GM18505 (cell line): ENCODE results near the gene ATP7A.
"Not testable (repeated sequence)": the region's sequence is repeated elsewhere in the genome, so short reads cannot be mapped to it uniquely, and the experiment has no call there.

ENCODE experiments used
- ATAC-seq: cut with Tn5 transposase; IDR thresholded peaks from one replicate; pipeline ENCODE4 v1.9.1; 2021; ENCODE audit not compliant: unreplicated experiment
- POLR2A ChIP-seq: IDR thresholded peaks from 4 replicates; pipeline ENCODE4 v1.6.1; 2011; ENCODE audit warnings: borderline replicate concordance; ENCODE audit not compliant: insufficient read depth, insufficient read length; ENCODE audit errors: extremely low read depth

The ATP7A gene

DNA sequence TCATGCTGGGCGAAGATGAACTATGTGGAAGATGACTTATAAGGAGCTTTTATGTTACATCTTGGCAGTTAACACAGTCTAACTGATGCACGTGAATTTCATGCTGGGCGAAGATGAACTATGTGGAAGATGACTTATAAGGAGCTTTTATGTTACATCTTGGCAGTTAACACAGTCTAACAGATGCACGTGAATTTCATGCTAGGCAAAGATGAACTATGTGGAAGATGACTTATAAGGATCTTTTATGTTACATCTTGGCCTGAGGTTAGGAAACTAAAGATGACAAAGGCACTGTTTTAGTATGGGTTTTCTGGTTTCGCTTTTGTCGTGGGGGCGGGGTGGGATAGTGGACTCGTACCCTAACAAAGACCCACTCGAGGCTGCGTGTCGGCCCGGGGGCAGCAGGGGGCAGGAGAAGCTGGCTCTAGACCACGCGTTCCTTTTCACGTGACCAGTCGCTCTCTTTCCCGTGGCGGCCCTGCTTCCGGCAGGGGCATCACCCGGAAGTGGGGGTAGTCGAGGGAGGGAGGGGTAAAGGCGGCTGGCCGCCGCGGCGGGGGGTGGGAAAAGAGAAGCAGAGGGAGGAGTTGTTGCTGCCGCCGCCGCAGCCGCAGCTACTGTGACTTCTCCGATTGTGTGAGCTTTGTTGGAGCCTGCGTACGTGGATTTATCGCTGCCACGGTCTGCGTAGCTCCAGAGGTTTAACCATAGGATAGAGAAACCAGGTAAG, at the start of gene ATP7A:
Gene ATP7A, plus strand, starts transcription at position 586 of the 733 bp plus-strand sequence. CDS start 60,949 bp downstream, outside the sequence.
- ATAC-seq: peak; percentile 95

DNA sequence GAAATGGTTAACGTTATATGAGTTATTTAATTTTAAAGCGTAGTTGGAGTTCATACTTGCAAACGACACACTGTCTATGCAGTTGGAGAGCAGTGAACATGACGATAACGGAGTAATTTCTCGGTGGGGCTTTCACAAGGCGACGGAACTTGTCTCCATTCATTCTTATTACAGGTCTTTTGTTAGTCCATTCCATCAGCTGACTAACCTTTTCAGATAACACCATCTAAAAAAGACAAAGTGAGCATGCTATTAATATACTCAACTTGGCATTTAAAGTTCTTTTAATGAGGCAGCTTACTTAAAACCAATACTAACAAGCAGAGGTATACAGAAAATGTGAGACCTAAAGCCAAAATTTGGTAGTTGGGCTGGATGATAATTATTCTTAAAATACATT, 35.1 kb upstream of the ATP7A start:
- ATAC-seq: no peak
- no peak for TF ChIP-seq POLR2A

More for the DNA sequence above, at the start of gene ATP7A:
- TF ChIP-seq POLR2A: peak; percentile 52

DNA sequence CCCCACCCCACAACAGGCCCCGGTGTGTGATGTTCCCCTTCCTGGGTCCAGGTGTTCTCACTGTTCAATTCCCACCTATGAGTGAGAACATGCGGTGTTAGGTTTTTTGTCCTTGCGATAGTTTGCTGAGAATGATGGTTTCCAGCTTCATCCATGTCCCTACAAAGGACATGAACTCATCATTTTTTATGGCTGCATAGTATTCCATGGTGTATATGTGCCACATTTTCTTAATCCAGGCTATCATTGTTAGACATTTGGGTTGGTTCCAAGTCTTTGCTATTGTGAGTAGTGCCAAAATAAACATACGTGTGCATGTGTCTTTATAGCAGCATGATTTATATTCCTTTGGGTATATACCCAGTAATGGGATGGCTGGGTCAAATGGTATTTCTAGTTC, 29.1 kb upstream of the ATP7A start:
- not testable (repeated sequence) for ATAC-seq

DNA sequence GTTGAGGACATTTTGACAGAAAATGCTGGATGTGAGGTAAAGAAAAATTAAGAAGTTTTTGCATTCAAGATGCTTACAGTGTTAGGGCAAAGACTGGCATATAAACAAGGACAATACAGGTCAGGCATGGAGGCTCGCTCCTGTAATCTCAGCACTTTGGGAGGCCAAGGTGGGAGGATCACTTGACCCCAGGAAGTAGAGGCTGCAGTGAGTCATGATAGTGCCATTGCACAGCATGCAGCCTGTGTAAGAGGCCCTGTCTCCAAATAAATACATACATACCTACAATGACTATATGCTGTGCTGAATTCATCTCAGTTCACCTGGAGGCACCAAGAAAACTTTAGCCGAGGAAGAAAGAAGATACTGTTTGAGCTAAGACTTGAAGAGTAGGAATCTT, 17.6 kb upstream of the ATP7A start:
- no peak for TF ChIP-seq POLR2A
- no peak for ATAC-seq

DNA sequence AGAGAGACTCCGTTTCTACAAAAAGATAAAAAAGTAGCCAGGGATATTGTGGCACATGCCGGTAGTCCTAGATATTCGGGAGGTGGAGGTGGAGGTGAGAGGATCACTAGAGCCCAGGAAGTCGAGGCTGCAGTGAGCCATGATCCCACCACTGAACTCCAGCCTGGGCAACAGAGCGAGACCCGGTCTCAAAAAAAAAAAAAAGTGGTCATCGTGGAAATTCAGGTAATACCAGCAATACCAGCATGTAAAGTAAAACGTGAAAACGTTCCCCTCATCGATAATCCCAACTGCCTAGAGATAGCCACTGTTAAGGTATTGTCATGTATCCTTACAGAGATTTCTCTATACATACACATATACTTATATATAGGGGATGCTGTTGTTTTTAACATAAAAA, 16.8 kb upstream of the ATP7A start:
- TF ChIP-seq POLR2A: no peak
- ATAC-seq: no peak

DNA sequence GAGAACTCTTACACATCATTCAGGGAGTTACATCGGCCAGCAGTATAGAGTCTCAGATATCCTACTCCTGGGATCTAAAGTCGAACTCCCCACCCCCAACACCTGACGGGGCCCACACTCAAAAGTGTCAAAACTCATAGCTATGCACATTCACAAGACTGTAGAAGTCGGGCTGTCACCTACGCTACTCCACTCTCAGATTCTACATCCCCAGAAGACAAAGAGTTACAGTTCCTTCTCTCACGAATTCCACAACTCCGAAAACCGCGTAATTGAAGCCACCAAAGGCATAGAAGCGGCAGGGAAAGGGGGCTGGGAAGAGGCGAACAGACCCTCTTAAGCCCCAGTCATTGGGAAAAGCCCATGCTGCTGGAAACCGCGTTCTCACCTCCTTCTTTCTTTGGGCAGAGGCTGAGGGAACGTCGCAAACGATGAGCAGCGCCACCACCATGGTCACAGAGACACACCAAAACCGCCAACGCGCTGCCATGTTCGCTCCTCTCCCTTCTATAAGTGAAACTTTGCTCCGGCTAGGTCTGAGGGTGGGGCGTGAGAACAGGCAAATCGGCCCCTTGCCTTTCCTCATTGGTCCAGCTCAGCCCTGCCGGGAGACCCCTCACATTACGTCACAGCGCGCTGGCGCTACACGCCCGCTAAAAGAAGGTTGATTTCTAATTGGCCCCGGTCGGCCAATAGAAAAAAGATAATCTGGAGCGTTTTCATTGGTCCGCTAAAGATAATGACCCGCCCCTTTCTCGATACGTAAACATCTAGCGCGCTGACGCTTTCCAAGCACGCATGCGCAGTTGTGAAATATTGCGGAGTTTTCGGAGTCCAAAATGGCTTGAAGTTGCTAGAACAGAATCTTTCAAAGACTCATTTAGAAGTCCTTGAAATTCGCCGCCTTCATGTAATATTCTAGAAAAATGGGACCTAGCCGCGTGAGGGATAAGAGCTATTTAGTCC, 15.3 kb upstream of the ATP7A start, which contains the start of gene MAGT1:
Gene MAGT1, minus strand, starts transcription at position 515 of the 966 bp plus-strand sequence. Its CDS starts 25 bp downstream, at position 490.
- ATAC-seq: peak; percentile 90
- TF ChIP-seq POLR2A: peak; percentile 85

DNA sequence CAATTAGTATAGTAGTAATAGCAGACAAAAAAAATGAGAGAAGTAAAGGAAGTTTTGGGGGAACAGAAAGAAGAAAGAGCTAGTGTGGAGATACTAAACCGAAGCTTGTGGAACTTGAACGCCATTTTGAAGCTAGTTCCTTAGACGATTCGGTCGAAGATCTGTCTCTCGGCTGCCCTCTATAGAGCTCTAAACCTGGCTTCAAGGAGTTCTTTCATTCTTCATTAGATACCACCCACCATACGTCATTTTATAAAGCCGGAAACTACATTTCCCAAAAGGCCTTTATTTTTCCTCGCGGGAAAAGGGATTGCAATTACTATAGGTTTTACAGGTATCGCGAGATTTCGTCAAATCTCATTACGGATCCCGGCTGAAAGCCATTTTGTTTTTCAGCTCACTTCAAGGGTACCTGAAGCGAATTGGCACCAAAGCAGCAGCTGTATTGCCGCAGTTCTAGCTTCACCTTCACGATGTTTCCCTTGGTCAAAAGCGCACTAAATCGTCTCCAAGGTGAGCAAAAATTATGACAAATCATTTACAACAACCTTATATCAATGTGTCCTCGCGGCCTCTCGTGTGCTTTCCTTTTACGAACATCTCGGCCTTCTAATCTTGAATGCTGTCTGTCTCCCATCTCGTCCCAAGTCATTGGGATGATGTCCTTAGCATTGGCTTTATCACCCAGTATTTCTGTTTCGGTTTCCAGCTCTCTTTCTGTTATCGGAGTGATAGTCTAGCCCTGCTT, 11.2 kb upstream of the ATP7A start, which contains the start of gene COX7B:
Gene COX7B, plus strand, starts transcription at position 388 of the 748 bp plus-strand sequence. Its CDS starts 86 bp downstream, at position 474.
- peak; percentile 76 for TF ChIP-seq POLR2A
- peak; percentile 53 for ATAC-seq

DNA sequence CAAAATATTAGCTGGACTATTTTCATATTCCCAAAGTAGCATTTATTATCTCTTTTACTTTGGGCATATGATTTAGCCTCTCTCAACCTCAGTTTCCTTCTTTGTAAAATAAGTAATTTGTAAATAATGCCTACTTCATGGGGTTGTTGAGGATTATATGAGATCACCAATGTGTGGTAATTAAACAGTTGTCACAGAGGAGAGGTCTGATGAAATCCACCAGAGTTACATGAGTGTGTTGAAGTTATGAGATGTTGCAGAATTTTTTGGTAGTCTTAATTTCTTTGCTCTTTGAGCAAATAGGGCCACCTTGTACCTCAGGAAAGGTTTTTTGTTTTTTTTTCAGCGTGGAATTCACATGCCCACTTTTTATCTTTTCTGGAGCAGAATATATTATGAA, 9.8 kb upstream of the ATP7A start:
- TF ChIP-seq POLR2A: no peak
- ATAC-seq: no peak

DNA sequence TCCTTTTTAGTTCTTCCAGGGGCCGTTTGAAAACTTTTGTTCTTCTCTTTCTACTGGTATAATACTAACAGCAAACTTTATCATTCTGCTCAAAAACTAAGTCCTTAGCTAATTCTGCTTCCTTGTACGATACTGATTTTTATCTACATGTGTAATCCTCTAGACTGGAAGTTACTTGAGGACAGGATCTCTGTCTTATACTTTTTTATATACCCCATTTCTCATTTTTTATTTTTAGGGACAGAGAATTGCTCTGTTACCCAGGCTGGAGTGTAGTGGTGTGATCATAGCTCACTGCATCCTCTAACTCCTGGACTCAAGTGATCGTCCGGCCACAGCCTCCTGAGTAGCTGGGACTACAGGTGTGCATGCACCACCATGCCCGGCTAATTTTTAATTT, 9.0 kb upstream of the ATP7A start:
- TF ChIP-seq POLR2A: no peak

DNA sequence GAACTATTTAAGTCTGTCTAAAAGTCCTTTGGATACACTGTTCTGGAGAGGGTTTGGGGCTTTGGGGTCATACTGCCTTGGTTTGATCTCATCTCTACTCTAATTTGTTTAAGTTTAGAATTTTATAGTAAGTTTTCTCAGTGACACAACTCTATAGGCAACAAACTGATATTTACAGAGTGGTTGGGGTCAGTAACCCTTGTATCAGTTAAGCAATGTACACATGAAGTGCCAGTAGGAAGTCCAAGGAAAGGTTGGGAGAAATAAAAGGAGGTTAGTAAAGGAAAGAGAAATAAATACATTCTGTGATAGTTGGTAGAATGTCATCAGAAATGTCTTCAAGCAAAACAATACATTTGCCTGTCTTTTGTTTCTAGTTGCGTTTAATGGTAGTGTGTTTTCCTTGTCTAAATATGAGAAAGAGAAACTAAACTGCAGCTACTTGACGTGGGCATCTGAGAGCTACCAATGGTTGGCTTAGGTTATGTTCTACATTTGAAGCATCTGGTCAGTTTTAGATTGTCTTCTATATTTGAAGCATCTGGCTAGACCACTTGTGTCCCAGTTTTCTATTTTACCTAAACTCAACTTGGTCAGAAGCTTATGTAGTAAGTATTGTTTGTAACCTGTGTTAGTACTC, 6.9 kb downstream of the ATP7A start:
- TF ChIP-seq POLR2A: no peak
- ATAC-seq: peak; percentile 48

More for the DNA sequence above, 9.0 kb upstream of the ATP7A start:
- ATAC-seq: no peak

DNA sequence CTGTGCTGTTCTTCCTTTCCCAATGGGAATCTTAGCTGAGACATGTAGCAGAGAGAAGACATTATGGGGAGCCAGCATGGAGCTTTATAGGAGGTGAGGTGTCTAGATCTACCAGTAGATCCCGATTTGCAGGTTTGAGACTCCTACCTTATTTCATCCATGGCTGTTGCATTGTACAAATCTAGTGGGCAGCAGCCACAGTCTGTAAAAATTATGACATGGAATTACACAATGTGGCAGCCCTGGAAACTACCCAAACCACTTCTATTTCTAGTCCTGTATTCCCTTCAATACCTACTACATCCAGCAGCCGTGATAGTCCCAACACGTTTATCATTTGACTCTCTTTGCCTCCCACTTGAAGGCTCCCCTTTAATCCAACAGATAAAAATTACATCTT, 8.1 kb downstream of the ATP7A start:
- no peak for ATAC-seq
- TF ChIP-seq POLR2A: no peak

DNA sequence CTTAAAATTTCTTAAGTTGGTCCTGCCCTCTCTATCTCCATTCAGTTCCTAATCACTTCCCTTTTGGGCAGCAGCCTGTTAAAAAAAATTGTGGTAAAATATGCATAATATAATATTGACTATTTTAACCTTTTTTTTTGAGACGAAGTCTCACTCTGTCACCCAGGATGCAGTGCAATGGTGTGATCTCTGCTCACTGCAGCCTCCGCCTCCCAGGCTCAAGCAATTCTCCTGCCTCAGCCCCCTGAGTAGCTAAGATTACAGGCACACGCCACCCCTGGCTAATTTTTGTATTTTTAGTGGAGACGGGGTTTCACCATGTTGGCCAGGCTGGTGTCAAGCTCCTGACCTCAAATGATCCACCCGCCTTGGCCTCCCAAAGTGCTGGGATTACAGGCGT, 8.9 kb downstream of the ATP7A start:
- not testable (repeated sequence) for ATAC-seq

DNA sequence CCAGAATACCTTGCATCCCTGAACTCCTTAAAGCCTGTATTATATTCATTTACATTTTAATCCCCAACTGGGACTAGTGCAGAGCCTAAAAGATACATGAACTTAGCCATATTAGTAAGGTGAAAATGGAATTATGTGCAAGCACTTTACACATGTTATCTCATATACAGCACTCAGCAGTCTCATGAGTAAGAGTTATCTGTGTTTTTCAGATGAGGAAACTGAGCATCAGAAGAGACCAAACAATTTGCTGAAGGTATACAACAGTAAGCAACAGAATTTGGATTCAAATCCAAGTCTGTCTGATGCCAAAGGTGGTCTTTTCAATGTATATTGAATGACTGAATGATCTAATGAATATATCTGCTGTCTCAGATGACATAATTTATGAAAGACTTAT, 12.3 kb downstream of the ATP7A start:
- no peak for TF ChIP-seq POLR2A
- no peak for ATAC-seq
